HAP-1 (cell line): Measurements from ENCODE around the gene RPS6KB2.

Experiments used
- DNase-seq, 2 experiments: peaks; one replicate each; pipeline ENCODE4 v3.0.0-alpha.2; 2016 to 2020; ENCODE audit warnings: low spot score in 2 of 2
- H3K27me3 ChIP-seq: fragments of 250-450 bp; sonication (Bioruptor Pico); 2 replicates; pipeline ENCODE4 v1.5.1; 2020; ENCODE audit warnings: low read depth, mild to moderate bottlenecking, moderate library complexity
- H3K36me3 ChIP-seq: fragments of 250-450 bp; sonication (Bioruptor Pico); replicated peaks from 2 replicates; pipeline ENCODE4 v1.5.1; 2020; ENCODE audit warnings: mild to moderate bottlenecking
- H3K4me1 ChIP-seq: fragments of 250-450 bp; sonication (Bioruptor Pico); 2 replicates; pipeline ENCODE4 v1.5.1; 2020; ENCODE audit warnings: mild to moderate bottlenecking
- H3K4me3 ChIP-seq: fragments of 250-450 bp; sonication (Bioruptor Pico); 2 replicates; pipeline ENCODE4 v1.5.1; 2020; ENCODE audit warnings: mild to moderate bottlenecking, moderate library complexity
- H3K9me3 ChIP-seq: fragments of 250-450 bp; sonication (Bioruptor Pico); 2 replicates; pipeline ENCODE4 v1.5.1; 2020; ENCODE audit warnings: mild to moderate bottlenecking, moderate library complexity
- in situ Hi-C: fragments of 300-500 bp; cut with MboI; formaldehyde crosslinking; loops from 3 replicates; pipeline ENCODE4 v1.14.3; 2020; ENCODE audit warnings: low sequenced_read_pairs, inconsistent platforms, mixed read lengths

RPS6KB2 gene

DNA sequence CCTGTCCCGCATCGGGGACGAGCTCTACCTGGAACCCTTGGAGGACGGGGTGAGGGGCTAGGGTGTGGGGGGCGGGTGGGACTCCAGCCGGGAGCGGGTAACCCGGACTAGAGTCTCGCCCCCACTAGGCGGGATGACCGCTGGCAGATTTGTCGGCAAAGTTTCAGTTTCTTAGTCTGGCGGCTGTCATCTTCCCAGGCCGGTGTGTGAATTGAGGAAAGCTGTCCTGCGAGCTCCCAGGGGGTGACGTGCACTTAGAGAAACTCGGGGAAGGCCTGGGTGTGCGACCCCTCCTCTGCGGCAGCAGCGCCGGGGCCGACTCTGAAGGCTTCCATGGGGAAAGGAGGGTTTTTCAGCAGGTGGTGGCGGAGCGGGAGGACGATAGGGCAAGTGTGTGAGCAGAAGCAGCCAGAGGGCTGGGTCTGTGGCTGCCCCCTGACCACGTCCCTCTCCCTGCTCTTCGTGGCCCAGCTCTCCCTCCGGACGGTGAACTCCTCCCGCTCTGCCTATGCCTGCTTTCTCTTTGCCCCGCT lies 36.0 kb upstream of the RPS6KB2 start:
- H3K4me3 ChIP-seq: peak overlapping the region; percentile 67
- H3K4me1 ChIP-seq: no peaks in the 10 kb centered on the region; the same call in 1 of the 2 replicates
- H3K36me3 ChIP-seq: peaks cover 28% of the 10 kb centered on the region
- H3K9me3 ChIP-seq: no peaks in the 10 kb centered on the region
- no peak for DNase-seq
- in situ Hi-C loops: no loop called here
- H3K27me3 ChIP-seq: no peaks in the 10 kb centered on the region

DNA sequence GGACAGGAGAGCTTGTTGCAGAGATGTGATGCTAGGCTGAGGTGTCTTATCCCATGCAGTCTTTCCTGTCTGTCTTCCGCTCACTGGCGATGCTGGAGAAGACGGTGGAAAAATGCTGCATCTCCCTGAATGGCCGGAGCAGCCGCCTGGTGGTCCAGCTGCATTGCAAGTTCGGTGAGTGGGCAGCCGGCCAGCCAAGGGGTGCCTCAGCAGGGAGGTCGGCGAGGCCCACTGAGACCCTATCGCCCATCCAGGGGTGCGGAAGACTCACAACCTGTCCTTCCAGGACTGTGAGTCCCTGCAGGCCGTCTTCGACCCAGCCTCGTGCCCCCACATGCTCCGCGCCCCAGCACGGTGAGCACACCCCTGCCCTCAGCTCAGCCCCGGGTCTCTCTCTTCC lies 34.9 kb upstream of the RPS6KB2 start:
- H3K27me3 ChIP-seq: no peaks in the 10 kb centered on the region
- no peak for DNase-seq
- H3K4me1 ChIP-seq: no peaks in the 10 kb centered on the region; the same call in 1 of the 2 replicates
- H3K4me3 ChIP-seq: no peak overlapping the region
- no peaks in the 10 kb centered on the region for H3K9me3 ChIP-seq
- in situ Hi-C loops: no loop called here
- peaks cover 40% of the 10 kb centered on the region for H3K36me3 ChIP-seq

GRCh38 chr11:67393990-67394389 lies 34.3 kb upstream of the RPS6KB2 start:
- Histone ChIP-seq H3K36me3 (peaks cover 45% of the 10 kb centered on the region), H3K27me3 (no peaks in the 10 kb centered on the region), H3K4me3 (no peak overlapping the region), H3K9me3 (no peaks in the 10 kb centered on the region), H3K4me1 (no peaks in the 10 kb centered on the region; the same call in 1 of the 2 replicates)
- DNase-seq: no peak
- in situ Hi-C loops: no loop called here

- no peak for DNase-seq
- Histone ChIP-seq H3K4me1 (peaks cover 5% of the 10 kb centered on the region), H3K4me3 (no peak overlapping the region), H3K9me3 (no peaks in the 10 kb centered on the region), H3K27me3 (no peaks in the 10 kb centered on the region), H3K36me3 (peaks cover 61% of the 10 kb centered on the region)
- in situ Hi-C loops: no loop called here
Observed at GRCh38 chr11:67395555-67396258, 32.6 kb upstream of the RPS6KB2 start.

GRCh38 chr11:67396259-67396581 lies 32.1 kb upstream of the RPS6KB2 start:
- Histone ChIP-seq H3K4me1 (peaks cover 7% of the 10 kb centered on the region), H3K27me3 (no peaks in the 10 kb centered on the region), H3K4me3 (no peak overlapping the region), H3K9me3 (no peaks in the 10 kb centered on the region), H3K36me3 (peaks cover 61% of the 10 kb centered on the region)
- in situ Hi-C loops: no loop called here
- DNase-seq: no peak

- Histone ChIP-seq H3K36me3 (peaks cover 61% of the 10 kb centered on the region), H3K9me3 (no peaks in the 10 kb centered on the region), H3K4me1 (peaks cover 7% of the 10 kb centered on the region), H3K27me3 (no peaks in the 10 kb centered on the region), H3K4me3 (no peak overlapping the region)
- no peak for DNase-seq
- in situ Hi-C loops: no loop called here
Observed at GRCh38 chr11:67396587-67397389, 31.5 kb upstream of the RPS6KB2 start.

GRCh38 chr11:67397536-67397935 lies 30.8 kb upstream of the RPS6KB2 start:
- DNase-seq: no peak
- in situ Hi-C loops: no loop called here
- no peak overlapping the region for H3K4me3 ChIP-seq
- H3K36me3 ChIP-seq: peaks cover 61% of the 10 kb centered on the region
- H3K9me3 ChIP-seq: no peaks in the 10 kb centered on the region
- peaks cover 13% of the 10 kb centered on the region for H3K4me1 ChIP-seq
- no peaks in the 10 kb centered on the region for H3K27me3 ChIP-seq

- Histone ChIP-seq H3K36me3 (peaks cover 61% of the 10 kb centered on the region), H3K9me3 (no peaks in the 10 kb centered on the region), H3K27me3 (no peaks in the 10 kb centered on the region), H3K4me1 (peaks cover 13% of the 10 kb centered on the region), H3K4me3 (no peak overlapping the region)
- in situ Hi-C loops: no loop called here
- DNase-seq: no peak
Observed at GRCh38 chr11:67397986-67398660, 30.2 kb upstream of the RPS6KB2 start.

DNA sequence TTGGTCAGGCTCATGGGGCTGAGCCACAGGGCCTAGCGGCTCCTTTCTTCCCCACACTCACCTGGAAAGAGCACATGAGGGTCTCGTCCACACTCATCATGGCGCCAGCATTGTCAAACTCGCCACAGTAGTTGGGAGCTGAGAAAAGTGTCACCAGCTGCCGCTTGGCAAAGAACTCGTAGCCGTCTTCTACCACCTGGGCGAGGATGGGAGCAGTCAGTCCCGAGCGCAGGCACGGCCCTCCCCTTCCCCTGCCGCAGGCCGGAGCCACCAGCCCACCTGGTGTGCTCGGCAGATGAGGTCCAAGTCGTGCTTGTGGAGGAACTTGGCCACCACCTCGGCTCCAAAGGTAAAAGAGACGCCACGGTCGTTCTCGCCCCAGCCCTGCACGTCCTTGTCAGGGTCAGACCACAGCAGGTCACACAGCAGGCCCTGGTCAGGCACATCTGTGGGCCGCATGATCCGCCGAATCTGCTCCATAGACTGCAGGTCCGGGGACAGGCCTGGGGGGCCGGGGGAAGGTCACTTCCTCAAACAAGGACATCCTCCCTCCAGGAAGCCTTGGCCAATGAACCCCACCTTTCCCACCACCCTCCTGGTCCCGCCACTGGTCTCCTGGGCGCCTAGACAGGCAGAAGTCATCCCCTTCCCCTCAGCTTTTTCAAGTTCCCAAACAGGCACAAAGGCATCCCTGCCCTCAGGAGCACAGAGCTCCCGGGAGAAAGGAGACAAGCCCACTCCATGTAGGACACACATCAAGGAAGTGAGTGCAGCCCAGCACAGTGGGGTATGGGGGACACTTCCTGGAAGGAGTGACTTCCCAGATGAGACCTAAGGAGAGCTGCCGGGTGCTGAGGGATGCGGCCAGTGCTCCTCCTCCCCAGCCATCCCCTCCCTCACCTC lies 29.4 kb upstream of the RPS6KB2 start:
- H3K9me3 ChIP-seq: no peaks in the 10 kb centered on the region
- no peak overlapping the region for H3K4me3 ChIP-seq
- H3K4me1 ChIP-seq: peaks cover 13% of the 10 kb centered on the region
- no peak for DNase-seq
- in situ Hi-C loops: no loop called here
- H3K27me3 ChIP-seq: no peaks in the 10 kb centered on the region
- peaks cover 54% of the 10 kb centered on the region for H3K36me3 ChIP-seq

DNA sequence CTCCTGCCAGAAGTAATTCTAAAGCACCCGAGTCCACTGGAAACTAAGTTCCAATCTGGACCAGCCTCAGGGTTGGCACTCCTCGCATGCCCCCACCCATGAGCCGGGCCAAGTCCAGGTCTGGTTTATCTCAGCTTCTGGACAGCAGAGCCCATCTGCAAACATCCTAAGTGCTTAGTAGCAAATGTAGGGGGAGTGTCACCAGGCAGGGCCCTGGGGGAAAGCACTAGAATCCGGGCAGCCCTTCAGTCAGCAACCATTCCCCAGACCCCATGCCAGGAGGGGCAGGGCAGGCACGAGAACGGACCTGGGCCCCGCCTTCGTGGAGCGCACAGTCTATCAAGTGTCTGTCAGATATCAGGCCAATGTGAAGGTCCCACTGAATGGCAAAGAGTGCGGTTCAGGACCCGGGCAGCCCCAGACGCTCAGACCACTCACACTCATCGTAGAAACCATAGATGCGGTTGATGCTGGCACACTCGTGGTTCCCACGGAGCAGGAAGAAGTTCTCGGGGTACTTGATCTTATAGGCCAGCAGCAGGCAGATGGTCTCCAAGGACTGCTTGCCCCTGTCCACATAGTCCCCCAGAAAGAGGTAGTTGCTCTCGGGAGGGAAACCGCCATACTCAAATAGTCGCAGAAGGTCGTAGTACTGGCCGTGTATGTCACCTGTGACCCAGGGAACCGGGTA lies 27.9 kb upstream of the RPS6KB2 start:
- peak; percentile 44 to 64 for DNase-seq
- H3K36me3 ChIP-seq: peaks cover 51% of the 10 kb centered on the region
- peak overlapping the region; percentile 87 for H3K4me3 ChIP-seq
- H3K9me3 ChIP-seq: no peaks in the 10 kb centered on the region
- no peaks in the 10 kb centered on the region for H3K27me3 ChIP-seq
- H3K4me1 ChIP-seq: peaks cover 13% of the 10 kb centered on the region
- in situ Hi-C loops: no loop called here

DNA sequence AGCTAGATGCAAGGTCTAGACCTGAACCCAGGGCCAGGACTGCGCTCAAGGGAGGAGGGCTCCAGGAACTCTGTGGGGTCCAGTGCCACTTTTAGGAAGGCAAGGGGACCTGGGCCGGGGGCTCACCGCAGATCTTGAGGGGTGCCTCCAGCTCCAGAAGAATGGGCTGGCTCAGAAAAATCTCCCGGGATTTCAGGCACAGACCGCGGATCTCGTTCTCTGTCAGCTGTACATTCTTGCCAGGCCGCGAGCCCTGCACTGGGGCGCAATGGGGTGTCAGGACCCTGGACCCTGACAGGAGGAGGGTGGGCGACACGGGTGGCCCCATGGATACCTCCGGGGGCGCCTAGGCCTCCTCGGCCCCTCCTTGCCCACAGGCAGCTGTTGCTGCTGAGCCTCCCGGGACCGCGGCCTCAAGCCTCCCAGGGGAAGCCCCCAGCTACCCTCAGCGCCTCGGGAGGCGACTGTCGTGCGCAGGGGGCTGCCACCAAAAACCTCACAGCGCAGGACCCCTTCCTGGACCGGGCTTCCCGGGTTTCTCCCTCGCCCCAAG lies 27.3 kb upstream of the RPS6KB2 start:
- Histone ChIP-seq H3K4me1 (peaks cover 13% of the 10 kb centered on the region), H3K36me3 (peaks cover 45% of the 10 kb centered on the region), H3K9me3 (no peaks in the 10 kb centered on the region), H3K4me3 (peak overlapping the region; percentile 87), H3K27me3 (no peaks in the 10 kb centered on the region)
- no peak for DNase-seq
- in situ Hi-C loops: no loop called here

GRCh38 chr11:67401495-67402191 lies 26.7 kb upstream of the RPS6KB2 start, which contains the start of gene PPP1CA:
PPP1CA (minus strand) TSS chr11:67401858; CDS start chr11:67401782, 76 bp downstream.
- Histone ChIP-seq H3K27me3 (no peaks in the 10 kb centered on the region), H3K9me3 (no peaks in the 10 kb centered on the region), H3K4me1 (peaks cover 13% of the 10 kb centered on the region), H3K36me3 (peaks cover 39% of the 10 kb centered on the region), H3K4me3 (peak within 1 kb of the TSS; percentile 87)
- in situ Hi-C loops: no loop called here
- peak; percentile 81 to 93 for DNase-seq
